Stimulated activated CD4-positive, alpha-beta T cell treated with anti-CD3 and anti-CD28 coated beads, Interleukin-15, amount 100 ng/mL, for 24 hours (primary cell): Measurements from ENCODE around the gene GPT2.

Experiments used
- DNase-seq: peaks from one replicate; pipeline ENCODE4 v3.0.0-alpha.2; 2020

The GPT2 gene

DNA sequence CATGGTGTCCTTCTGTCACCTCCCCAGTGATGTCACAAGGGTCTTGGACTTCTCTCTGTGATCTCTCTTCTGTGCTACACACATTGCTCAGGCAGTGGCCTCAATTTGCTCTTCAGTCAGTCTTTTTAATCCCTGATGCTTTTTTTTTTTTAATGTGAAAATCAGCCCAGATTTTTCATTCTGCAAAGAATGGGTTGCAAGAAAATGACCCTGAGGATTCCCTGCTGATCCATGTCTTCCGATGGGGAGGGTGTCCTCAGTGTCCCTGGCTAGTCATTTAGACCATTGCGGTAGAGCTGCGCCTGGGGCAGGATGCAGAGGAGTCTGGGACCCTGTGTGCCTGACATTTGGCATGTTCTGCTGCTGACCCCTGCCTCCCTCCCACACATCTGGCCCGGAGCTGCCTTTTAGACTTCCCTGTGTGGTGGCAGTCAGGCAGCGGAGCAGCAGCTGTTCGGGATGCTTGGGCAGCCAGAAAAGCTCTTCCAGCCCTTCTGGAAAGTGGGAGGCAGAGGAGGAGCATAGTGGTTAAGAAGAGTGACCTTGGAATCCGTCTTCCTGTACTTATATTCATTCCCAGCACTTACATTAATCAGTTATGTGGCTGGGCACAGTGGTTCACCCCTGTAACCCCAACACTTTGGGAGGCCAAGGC lies 12.3 kb downstream of the GPT2 start:
- DNase-seq, result no peak

DNA sequence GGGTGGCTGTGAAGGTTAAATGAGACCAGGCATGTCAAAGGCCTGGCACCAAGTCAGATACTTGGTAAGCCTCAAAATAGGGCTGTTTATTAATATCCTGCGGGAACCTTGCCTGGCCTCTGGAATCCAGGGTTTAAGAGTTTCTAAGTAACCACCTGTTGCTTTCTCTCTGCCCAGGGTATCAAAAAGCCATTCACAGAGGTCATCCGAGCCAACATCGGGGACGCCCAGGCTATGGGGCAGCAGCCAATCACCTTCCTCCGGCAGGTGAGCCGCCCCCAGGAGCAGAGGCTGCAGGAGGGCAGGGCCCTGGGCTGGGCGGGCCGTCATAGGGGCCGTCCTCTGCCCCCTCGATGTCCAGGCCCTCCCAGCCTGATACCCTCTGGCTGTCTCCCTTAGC lies 13.3 kb downstream of the GPT2 start:
- no peak for DNase-seq

DNA sequence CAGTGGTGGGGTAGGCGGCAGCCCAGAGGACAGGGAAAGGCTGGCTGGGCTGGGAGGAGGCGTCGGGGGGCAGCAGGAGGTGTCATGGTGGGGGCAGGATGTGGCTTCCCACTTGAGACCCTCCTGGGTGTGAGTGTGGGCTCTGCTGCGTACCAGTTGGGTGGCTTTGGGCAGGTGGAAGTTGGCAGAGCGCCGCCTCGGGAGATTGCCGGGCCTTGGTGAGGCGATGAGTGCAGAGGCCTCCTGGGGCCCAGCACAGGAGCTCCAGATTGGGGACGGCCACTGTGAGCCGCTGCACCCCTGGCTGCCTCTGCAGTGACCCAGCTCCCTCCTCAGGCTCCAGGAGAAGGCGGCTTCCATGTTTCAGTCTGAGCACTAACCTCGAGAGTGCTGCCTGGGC lies 13.8 kb downstream of the GPT2 start:
- no peak for DNase-seq

DNA sequence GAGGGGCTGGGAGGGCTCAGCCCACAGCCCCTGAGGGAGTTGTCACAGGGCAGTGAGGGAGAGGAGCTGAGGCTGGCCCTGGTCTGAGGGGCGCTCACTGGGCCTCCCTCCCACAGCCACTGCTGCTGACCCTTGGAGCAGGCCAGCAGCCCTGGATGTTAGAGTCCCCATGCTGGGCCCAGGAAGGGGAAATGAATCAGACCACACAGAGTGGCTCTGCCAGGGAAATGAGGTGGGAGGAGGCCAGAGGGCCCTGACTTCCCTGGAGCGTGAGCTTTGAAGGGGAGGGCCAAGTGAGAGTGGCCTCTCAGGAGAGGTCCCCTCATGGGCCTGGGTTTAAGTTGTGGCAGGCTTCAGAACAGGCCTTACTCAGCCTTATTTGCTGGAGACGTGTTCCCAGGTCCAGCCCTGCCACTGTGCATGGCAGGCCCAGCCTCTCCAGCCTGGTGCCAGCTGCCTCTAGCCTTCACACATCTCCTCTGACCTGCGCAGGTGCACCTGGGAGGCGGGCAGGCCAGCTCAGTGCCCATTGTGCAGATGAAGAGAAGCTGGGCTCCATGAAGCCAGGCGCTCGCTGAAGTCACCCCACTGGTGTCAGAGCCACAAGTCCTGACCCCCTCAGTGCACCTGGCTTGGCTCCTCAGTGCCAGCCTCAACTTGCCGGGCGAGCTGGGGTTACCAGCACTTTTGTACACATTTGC lies 15.4 kb downstream of the GPT2 start:
- DNase-seq, result no peak

DNA sequence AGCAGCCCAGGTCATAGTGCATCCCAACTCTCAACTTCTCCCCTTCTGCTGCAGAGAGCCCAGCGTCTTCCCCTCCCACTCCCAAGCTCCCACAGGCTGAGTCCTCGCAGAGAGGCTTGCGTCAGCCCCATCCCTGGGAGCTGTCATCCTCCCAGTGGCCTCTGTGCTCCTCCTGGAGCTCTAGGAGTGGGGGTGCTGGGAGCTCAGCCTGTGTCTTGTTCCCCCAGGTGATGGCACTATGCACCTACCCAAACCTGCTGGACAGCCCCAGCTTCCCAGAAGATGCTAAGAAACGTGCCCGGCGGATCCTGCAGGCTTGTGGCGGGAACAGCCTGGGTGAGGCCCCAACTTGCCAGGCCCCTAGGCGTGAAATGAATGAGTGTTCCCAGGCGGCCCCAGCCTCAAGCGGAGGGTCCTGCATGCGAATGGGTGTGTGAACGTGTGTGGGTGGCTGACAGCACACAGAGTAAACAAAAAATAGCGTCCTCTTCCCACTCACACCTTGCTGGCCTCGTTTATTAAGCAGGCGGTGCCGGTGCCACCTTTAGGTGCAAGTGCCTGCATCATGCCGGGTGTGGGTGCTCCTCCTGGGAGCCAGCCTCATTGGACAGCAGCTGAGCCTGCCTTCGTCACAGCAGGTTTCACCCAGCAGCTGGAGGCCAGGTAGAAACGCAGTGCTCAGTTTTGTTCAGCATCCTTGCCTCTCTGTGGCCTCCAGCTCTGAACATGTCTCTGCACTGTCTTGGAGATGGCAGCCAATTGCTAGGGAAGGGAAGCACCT lies 16.5 kb downstream of the GPT2 start:
- no peak for DNase-seq

DNA sequence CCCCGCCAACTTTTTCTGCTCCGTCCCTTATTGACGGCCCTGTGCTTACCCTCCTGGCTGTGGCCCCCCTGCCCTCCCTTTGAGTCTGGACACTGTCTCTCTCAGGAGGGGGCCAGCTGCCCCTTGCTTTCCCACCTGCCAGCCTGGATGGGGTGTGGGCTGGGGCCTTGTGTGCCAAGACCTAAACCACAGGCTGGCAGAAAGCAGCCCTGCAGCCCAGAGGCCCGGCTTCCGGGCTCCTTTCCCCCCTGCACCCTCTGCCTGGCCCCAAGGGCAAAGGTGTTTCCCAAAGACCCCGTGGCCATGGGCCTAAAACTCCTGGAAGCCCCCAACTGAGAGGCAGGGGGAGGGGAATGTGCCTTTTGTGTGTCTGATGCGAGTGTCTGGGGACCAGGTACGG lies 17.5 kb downstream of the GPT2 start:
- no peak for DNase-seq

DNA sequence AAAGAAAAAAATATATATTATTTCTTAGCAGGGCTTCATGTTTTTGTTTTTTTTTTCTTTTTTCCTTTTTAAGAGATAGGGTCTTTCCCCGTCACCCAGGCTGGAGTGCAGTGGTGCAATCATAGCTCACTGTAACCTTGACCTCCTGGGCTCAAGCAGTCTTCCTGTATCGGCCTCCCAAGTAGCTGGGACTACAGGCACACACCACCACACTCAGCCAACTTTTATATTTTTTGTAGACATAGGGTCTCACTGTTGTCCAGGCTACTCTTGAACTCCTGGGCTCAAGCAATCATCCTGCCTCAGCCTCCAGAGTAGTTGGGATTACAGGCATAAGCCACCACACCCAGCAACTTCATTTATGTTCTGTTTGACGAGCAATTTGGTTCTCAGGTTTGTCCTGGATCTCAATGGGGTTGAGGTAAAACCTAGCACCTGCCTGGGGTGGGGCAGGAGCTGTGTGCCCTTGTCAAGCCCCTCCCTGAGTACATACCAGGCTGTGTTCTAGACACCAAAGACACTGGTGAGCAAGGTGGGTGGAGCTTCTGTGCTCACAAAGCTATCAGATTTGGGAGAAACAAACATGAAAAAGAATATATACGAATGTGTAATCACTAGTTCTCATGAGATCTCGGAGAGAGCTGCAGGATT lies 19.2 kb downstream of the GPT2 start:
- DNase-seq, result no peak

DNA sequence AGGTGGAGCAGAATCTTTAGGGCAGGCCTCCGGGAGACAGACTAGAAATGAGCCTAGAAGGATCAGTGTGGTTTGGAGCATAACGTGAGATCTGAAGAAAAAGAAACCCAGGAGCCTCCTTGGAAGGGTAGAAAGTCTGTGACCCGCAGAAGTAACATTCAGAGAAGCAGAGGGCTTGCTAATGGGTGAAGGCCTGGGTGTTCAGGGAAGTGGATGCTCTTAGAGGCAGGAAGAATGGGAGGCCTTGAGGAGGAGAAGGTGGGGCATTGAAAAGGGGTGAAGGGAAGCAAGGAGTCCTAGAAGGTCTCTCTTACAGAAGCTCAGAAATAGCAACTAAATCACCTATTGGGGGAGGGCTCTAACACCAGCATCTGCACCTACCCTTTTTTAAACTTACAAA lies 20.3 kb downstream of the GPT2 start:
- DNase-seq, result no peak

DNA sequence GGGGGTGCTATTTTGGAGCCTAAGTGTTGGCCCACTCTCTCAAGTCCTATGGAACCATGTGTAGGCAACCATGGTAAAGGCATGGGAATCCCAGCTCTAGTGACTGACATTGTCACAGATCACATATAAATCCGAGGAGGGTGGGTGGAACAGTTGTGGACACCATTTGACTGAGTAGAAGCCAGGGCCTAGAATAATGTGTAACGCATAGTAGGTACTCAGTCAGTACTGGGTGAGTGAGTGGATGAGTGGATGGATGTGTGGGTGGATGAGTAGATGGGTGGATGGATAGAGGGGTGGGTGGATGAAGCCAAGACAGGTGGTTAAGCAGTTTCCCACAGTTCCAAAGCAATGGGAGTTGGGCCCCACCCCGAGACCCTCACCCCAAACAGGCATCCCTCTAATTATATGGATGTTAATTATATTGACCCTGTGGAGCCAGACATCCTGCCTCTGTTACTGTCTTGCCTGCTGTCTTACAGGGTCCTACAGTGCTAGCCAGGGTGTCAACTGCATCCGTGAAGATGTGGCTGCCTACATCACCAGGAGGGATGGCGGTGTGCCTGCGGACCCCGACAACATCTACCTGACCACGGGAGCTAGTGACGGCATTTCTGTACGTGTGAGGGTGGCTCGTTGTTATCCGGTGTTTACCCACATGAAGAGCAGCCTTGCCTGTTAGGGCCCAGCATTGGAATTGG lies 22.3 kb downstream of the GPT2 start:
- no peak for DNase-seq

DNA sequence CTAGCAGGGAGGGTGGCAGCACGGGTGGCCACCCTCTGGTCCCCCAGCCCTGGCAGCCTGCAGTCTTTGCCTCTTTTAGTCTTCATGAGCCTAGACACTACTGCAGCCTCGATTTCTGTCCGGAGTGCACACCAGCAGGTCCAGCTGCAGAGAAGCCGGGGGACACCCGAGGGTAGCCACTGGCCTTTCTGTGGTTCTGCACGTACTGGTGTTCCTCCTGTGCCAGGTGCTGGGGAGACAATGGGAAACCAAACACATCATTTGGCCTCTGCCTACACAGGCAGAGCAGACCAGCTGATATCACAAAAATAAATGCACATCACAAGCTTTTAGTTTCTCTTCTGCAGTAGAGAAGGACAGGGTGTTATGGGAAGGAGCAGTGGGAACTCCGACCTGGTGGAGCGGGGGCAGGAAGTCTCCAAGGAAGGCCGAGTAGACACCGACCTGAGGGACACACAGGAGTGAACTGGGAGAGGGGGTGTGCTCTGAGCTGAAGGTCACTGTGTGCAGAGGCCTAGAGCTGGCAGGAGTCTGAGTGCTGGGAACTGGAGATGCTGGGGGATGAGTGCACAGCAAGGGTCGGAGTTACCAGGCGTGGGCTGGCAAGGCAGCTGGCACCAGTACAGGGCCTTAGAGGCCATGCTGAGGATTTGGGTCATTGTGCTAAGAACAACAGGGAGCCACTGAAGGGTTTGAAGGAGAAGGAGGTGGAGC lies 23.1 kb downstream of the GPT2 start:
- DNase-seq, result no peak

DNA sequence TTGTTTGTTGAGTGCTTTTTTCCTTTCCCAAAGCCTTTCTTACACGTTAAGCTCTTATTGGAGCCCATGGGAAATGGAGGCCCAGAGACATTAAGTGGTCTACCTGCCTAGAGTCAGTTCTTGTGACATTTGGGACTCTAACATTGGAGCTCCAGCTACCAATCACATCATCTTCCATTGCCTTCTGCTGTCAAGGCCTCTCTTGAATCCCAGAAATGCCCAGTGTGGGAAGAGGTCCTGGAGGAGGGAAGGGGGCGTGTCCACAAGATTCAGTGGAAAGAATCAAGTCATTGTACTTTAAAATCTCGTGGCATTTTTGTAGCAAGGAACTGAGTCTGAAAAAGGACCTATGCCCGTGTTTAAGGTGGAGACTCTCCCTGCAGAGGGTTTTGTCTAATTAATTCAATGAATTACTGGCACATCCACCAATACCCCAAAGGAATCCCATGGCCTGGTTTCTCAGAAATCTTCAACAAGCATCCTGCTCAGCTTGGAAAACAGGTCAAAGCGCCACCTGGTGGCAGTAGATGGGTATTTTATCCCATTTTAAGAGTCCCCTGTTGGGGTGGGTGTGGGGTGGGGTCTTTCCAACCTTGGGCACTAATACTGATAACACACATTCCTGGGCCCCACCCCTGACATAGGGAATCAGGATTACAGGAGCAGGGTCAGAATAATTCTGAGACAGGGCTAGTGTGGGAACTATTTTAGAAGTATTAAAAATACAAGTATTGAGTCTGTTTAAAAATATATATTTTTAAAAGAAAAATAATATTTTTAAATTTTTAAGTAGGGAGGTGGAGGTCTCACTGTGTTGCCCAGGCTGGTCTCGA lies 24.6 kb downstream of the GPT2 start:
- peak; percentile 71 for DNase-seq

DNA sequence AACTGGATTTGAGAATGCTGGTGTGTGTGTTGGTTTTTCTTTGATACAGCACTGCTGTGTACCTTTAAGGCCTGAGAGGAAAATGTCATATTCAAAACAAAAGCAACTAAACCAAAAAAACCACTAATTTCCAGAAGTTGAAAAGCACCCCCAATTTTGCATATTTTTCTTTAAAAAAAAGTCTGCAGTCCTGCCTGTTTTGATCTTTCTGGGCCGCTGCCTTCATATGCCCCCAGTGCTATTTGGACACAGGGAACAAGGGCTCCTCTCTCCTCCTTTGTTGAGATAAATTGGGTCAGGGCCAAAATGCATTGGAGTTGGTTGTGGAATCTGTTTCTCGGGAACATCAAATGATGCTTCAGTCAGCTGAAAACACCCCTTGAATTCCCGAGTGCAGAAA lies 26.9 kb downstream of the GPT2 start:
- DNase-seq, result no peak

DNA sequence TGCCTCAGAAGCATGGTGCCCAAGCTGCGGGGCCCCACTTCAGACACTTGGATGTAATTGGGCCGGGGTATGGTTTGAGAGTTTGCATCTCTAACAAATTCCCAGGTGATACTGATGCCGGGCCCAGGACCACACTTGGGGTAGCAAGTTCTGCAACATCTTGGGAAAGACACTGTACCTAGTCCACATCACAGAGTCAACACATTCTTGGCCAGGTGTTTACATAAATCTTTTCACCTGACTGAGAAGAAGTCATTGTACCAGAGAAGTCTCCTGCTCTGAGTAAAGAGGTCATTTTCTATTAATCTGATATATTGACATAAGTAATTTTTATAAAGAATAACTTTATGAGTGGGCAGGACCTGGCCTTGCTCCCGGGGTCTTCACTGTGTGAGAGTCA lies 27.5 kb downstream of the GPT2 start:
- no peak for DNase-seq

DNA sequence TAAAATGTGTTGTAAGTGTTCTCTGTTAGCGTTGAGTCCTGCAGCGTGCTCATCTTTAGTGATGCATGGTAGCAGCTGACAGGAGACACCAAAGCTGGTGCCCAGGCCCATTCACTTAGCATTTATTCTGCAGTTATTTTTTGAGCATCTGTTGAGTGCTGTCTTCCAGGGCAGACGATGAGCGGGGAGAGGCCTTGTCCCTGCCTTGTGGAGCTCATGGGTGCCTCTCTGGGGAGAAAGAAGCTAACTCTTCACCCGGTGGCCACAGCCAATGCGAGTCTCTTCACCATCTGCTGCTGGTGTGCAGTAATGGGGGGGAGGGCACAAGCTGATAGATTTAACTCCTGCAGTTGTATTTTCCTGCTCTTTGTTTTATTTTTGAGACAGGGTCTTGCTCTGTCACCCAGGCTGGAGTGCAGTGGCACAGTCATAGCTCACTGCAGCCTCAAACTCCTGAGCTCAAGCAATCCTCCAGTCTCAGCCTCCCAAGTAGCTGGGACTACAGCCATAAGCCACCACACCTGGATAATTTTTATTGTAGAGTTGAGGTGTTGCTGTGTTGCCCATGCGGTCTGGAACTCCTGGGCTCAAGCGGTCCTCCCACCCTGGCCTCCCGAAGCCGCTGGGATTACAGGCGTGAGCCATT lies 30.5 kb downstream of the GPT2 start:
- no peak for DNase-seq

DNA sequence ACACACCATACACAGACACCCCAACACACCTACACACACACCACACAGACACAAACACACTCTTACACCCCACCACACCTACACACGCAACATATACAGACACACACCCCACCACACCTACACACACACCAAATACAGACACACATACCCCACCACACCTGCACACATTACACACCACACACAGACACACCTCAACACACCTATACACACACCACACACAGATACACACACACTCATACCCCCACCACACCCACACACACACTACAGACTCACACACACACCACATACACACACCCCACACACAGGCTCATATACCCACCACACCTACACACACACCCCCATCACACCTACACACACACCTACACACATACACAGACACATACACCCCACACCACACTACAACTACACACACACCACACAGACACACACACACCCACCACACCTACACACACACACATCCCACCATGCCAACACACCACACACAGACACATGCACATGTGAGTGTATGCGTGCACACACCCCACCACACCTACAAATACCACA lies 31.4 kb downstream of the GPT2 start:
- DNase-seq, result no peak

DNA sequence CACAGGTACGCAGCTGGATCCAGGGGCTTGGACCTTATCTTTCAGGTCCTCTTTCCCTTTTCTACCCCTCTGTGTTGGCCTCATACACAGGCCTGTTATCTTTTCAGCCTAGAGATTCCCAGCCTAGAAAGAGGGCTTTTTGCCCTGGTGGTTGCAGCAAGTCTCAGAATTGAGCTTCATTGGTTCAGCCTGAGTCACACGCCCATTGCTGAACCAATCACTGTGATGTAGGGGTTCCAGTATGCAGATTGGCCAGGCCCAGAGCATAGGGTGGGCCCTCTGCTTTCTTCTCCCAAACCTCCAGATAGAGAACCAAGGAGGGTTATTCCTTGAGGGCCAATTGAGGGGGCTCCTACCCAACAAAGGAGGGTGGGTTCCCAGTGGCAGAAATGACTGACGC lies 32.8 kb downstream of the GPT2 start:
- no peak for DNase-seq

DNA sequence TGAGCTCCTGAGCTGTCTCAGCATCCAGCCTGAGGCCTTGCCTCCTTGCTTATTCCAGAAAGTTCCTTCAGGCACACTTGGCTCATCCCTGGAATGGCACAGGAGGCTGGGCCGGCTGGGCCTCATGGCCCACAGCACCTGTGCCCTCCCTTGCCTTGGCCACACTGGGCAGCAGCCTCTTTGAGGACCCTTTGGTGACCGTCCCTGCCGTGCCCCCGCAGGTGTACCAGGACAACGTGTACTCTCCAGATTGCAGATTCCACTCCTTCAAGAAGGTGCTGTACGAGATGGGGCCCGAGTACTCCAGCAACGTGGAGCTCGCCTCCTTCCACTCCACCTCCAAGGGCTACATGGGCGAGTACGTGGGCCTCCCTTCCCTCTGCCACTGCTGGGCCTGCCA lies 34.2 kb downstream of the GPT2 start:
- DNase-seq, result no peak

DNA sequence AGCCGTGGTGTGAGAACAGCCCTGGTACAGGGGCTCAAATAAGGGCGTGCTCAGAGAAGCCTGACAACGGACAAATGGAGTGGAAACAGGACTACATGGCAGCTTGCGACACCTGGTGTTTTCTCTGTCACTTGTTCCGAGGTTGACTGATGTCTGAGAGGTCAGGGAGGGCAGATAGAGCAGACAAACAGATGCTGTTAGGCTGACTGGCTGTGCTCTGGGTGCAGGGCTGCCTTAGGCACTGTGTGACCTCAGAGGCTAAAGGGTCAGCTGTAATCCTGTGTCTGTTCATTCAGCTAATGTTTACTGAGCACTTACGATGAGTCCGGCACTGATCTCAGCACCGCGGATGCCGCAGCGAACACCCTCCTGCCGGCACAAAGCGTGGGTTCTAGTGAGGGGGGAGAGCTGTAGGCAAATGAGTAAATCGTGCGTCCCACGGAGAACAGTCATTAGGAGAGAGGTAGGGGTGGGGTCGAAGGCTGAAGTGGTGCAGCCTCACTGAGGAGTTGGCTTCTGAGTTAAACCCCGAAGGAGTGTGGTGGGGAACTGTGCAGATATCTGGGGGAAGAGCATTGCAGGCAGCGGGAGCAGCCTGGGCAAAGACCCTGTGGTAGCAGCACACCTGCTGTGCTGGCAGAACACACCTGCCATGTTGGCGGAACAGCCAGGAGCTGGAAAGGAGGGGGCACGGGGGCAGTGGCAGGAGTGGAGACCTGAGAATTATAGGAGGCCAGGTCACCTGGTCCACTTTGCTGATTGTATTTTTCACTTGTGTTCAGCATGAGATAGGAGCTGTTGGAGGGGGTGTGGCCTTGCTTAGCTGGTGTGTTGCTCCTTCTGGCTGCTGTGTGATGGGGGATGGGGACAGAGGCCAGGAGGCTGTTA lies 35.0 kb downstream of the GPT2 start:
- DNase-seq, result peak; percentile 16

DNA sequence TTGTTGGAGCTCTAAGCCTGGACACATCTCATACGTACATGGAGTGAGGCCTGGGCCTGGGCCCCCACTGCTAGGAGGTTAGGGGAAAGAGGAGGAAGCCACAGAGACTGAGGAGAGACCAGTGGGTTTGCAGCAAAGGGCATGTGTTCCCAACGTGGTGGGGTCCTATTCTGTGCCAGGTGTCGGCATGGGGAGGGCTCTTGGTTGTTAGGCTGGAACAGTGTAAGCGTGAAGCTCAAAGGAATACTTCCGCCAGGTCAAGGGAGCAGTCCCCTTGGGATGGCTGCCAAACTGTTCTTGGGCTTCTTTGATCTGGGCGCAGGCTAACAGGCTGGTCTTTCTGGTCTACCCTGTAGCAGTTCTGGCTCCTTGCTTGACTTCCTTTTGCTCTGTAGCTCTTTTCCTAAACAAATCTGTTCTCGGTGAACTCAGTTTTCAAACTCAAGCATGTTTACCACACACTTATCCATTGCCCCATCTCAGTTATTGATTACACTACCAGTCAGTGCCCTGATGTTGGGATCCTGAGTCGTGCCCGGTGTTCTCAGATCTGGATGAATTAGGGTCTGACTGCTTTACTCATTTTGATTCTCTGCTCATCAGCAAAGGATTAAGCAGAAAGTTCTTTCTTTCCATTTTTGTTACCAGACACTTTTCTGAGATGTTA lies 36.4 kb downstream of the GPT2 start:
- no peak for DNase-seq
